Endothelial cell of umbilical vein (primary cell): ENCODE data around the gene RBM33. TPM values are rescaled to one million over a fixed set of nuclear protein-coding genes. Genes with fewer than 3 reads are reported as not detected.

Source experiments
- BruUV-seq: library from RNA; stranded (reverse); fragments of 400-500 nt; replicated peaks from 2 replicates; lab custom pipeline; 2021; lab: Mats Ljungman, UMichigan
- CTCF ChIA-PET: fragments of 300-600, 350-600 bp; sonication (Branson Sonifier 250); formaldehyde crosslinking; loops from one replicate; lab custom pipeline; 2021; ENCODE audit warnings: antibody characterized with exemption, inconsistent platforms; lab: Charles Lee
- POLR2A ChIA-PET: fragments of 300-600, 350-600 bp; sonication (Branson Sonifier 250); formaldehyde crosslinking; loops from one replicate; lab custom pipeline; 2021; ENCODE audit warnings: antibody characterized with exemption, inconsistent platforms; lab: Charles Lee
- DNase-seq: peaks from one replicate; pipeline ENCODE4 v3.0.0-alpha.2; 2011; ENCODE audit warnings: low read depth, low spot score
- FAIRE-seq: peaks from 2 replicates; lab custom pipeline; 2011; peaks lifted over from hg19 to GRCh38; lab: Jason Lieb, UNC
- H2AFZ ChIP-seq: 2 replicates; pipeline ENCODE4 v1.6.0; 2012; ENCODE audit warnings: low read depth, low read length, control low read depth, inconsistent platforms
- H3K27ac ChIP-seq: 2 replicates; pipeline ENCODE4 v1.5.1; 2011; ENCODE audit warnings: low read depth, mild to moderate bottlenecking, control low read depth, low read length, moderate library complexity; ENCODE audit not compliant: insufficient read depth
- H3K27me3 ChIP-seq, 2 experiments: 2 replicates each; pipeline versions ENCODE4 v1.6.0 to v1.6.1; 2011; ENCODE audit warnings: low read length in 2 of 2, mixed read lengths in 1 of 2; ENCODE audit not compliant: control insufficient read depth in 2 of 2, insufficient read depth in 2 of 2
- H3K36me3 ChIP-seq, 2 experiments: 2 replicates in 1 of 2; 3 replicates in 1 of 2; pipeline ENCODE4 v1.5.1; 2011; ENCODE audit warnings: low read length in 2 of 2, mild to moderate bottlenecking in 1 of 2, moderate library complexity in 1 of 2; ENCODE audit not compliant: control insufficient read depth in 2 of 2, insufficient read depth in 2 of 2; ENCODE audit errors: extremely low read depth in 1 of 2
- H3K4me1 ChIP-seq: 3 replicates; pipeline ENCODE4 v1.5.1; 2011; ENCODE audit warnings: mild to moderate bottlenecking, low read length; ENCODE audit not compliant: control insufficient read depth, insufficient read depth; ENCODE audit errors: extremely low read depth
- H3K4me2 ChIP-seq: 2 replicates; pipeline ENCODE4 v1.6.1; 2011; ENCODE audit warnings: low read length, control low read depth, mixed read lengths; ENCODE audit not compliant: insufficient read depth
- H3K4me3 ChIP-seq, 3 experiments: fragments of 200-600 bp in 1 of 3; sonication (generic), shearing (Covaris generic) in 1 of 3; replicated peaks in 1 of 3; 2 replicates each; pipeline ENCODE4 v1.5.1; 2011 to 2016; ENCODE audit warnings: control low read depth in 3 of 3, low read length in 3 of 3, mild to moderate bottlenecking in 2 of 3, inconsistent platforms in 1 of 3, low read depth in 1 of 3, moderate library complexity in 1 of 3; ENCODE audit not compliant: insufficient read depth in 1 of 3
- H3K79me2 ChIP-seq: 2 replicates; pipeline ENCODE4 v1.6.0; 2012; ENCODE audit warnings: low read length, inconsistent platforms; ENCODE audit not compliant: control insufficient read depth, insufficient read depth
- H3K9ac ChIP-seq: replicated peaks from 2 replicates; pipeline ENCODE3; 2011; ENCODE audit warnings: low read length, control low read depth; ENCODE audit not compliant: insufficient read depth; ENCODE audit errors: extremely low read depth
- H3K9me1 ChIP-seq: replicated peaks from 3 replicates; pipeline ENCODE4 v1.6.0; 2011; ENCODE audit warnings: mild to moderate bottlenecking, low read length; ENCODE audit not compliant: control insufficient read depth, insufficient read depth; ENCODE audit errors: extremely low read depth
- H3K9me3 ChIP-seq: replicated peaks from 2 replicates; pipeline ENCODE4 v1.5.1; 2012; ENCODE audit warnings: low read length, inconsistent platforms; ENCODE audit not compliant: control insufficient read depth, insufficient read depth
- H4K20me1 ChIP-seq: replicated peaks from 2 replicates; pipeline ENCODE3; 2011; ENCODE audit warnings: mild to moderate bottlenecking, low read length; ENCODE audit not compliant: control insufficient read depth, insufficient read depth; ENCODE audit errors: extremely low read depth
- EZH2 ChIP-seq: IDR thresholded peaks from 2 replicates; pipeline ENCODE4 v1.6.1; 2012; ENCODE audit warnings: borderline replicate concordance, low read depth, mild to moderate bottlenecking, moderate library complexity, low read length, inconsistent platforms; ENCODE audit not compliant: severe bottlenecking
- GATA2 ChIP-seq: IDR thresholded peaks from 2 replicates; pipeline ENCODE4 v1.7.0; 2011; ENCODE audit warnings: low read depth, mild to moderate bottlenecking, moderate library complexity, mixed read lengths, low read length; ENCODE audit not compliant: insufficient read length, insufficient read depth
- JUN ChIP-seq: IDR thresholded peaks from 2 replicates; pipeline ENCODE4 v1.6.1; 2011; ENCODE audit warnings: borderline replicate concordance, low read depth; ENCODE audit not compliant: insufficient read length, insufficient read depth
- POLR2A ChIP-seq: IDR thresholded peaks from 2 replicates; pipeline ENCODE4 v1.6.1; 2012; ENCODE audit warnings: low read depth, mild to moderate bottlenecking, control low read depth, low read length
- POLR2AphosphoS5 ChIP-seq: IDR thresholded peaks from 2 replicates; pipeline ENCODE4 v1.6.1; 2012; ENCODE audit warnings: low read depth, mild to moderate bottlenecking, control low read depth, low read length, moderate library complexity; ENCODE audit not compliant: insufficient read depth
- dilution Hi-C: fragments of 300-500 bp; cut with MboI; formaldehyde crosslinking; loops from one replicate; pipeline ENCODE4 v1.15.0; 2019; ENCODE audit warnings: low sequenced_read_pairs; ENCODE audit not compliant: extremely low pct_ligation_motif_present
- intact Hi-C: fragments of 100-400 bp; cut with micrococcal nuclease; formaldehyde crosslinking; loops from one replicate; pipeline ENCODE4 v1.10.0; 2022
- polyA plus RNA-seq, 4 experiments: library from polyadenylated mRNA; depleted of rRNA in 3 of 4; stranded (reverse) in 3 of 4; unstranded in 1 of 4; fragments of >200 nt; gene quantifications; 2 replicates each; pipeline versions ENCODE4 v1.2.1 to v1.2.3, GENCODE V29; 2011 to 2012; ENCODE audit warnings: missing spikeins in 1 of 4
- total RNA-seq: library from RNA; stranded (reverse); gene quantifications from 2 replicates; pipeline ENCODE4 v1.2.3, GENCODE V29; 2021

RBM33 gene
- total and polyA plus RNA-seq, 2 donors (not counting 3 experiments of a cell fraction or from before 2014, with no cell fraction given): 16.2 to 68.2 TPM

GRCh38 chr7:155808549-155809331 is 164.3 kb downstream of the RBM33 start:
- peaks cover 25% of the 10 kb centered on the region for H3K4me1 ChIP-seq
- no TSS peak for BruUV-seq
- H3K9me3 ChIP-seq: no peaks in the 10 kb centered on the region
- no peak overlapping the region for H3K4me3 ChIP-seq
- H3K9ac ChIP-seq: no peak overlapping the region
- H3K4me2 ChIP-seq: peak overlapping the region; percentile 2
- intact Hi-C loops: loop anchor here (5.0 to 10.0 kb wide), 3 partner anchors 79 to 1084 kb away; partner anchors contain the start of gene LMBR1
- H3K36me3 ChIP-seq: no peaks in the 10 kb centered on the region
- no peak overlapping the region for H3K27ac ChIP-seq
- H2AFZ ChIP-seq: no peak overlapping the region
- no peaks in the 10 kb centered on the region for H3K79me2 ChIP-seq
- dilution Hi-C loops: no loop called here
- no peaks in the 10 kb centered on the region for H3K9me1 ChIP-seq
- H4K20me1 ChIP-seq: no peaks in the 10 kb centered on the region
- FAIRE-seq (no peak), DNase-seq (no peak)
- POLR2A ChIA-PET: no interaction called here
- CTCF ChIA-PET: no interaction called here
- peaks cover 38 to 67% of the 10 kb centered on the region in 2 experiments for H3K27me3 ChIP-seq
- TF ChIP-seq JUN (no peak), POLR2AphosphoS5 (no peak), POLR2A (no peak), EZH2 (peak; percentile 60), GATA2 (no peak)

- intact Hi-C loops (loop anchor here (5.0 to 10.0 kb wide), 3 partner anchors 78 to 1083 kb away; partner anchors contain the start of gene LMBR1), dilution Hi-C loops (no loop called here)
- Histone ChIP-seq H3K9me3 (no peaks in the 10 kb centered on the region), H3K36me3 (no peaks in the 10 kb centered on the region), H3K4me2 (peak overlapping the region; percentile 38), H2AFZ (peak overlapping the region; percentile 32), H3K27ac (no peak overlapping the region), H3K4me3 (peak overlapping the region in 1 of 3 experiments; percentile 6), H4K20me1 (no peaks in the 10 kb centered on the region), H3K9ac (no peak overlapping the region), H3K4me1 (peaks cover 24% of the 10 kb centered on the region), H3K27me3 (peaks cover 40 to 73% of the 10 kb centered on the region in 2 experiments), H3K79me2 (no peaks in the 10 kb centered on the region), H3K9me1 (no peaks in the 10 kb centered on the region)
- ChIA-PET POLR2A (no interaction called here), CTCF (interaction anchor here (1.3 kb wide), 1 partner anchor 832 kb away, joined by 3 read pairs; the partner anchor contains the start of gene RNF32)
- no TSS peak for BruUV-seq
- TF ChIP-seq POLR2AphosphoS5 (no peak), EZH2 (peak; percentile 4)
- FAIRE-seq (no peak), DNase-seq (no peak)
Measured at GRCh38 chr7:155809332-155809946, 165.0 kb downstream of the RBM33 start.
